Peyer's patch (tissue), 4 donors: ENCODE data around the gene ELFN1.

Experiments used
- CTCF ChIP-seq, 6 experiments: fragments of 450-650 bp in 4 of 6; fragments of 200-600 bp in 2 of 6; sonication (generic) in 1 of 6; IDR thresholded peaks; one replicate each; pipeline ENCODE4 v1.5.1; 2017 to 2019; ENCODE audit warnings: antibody characterized with exemption in 6 of 6, mild to moderate bottlenecking in 3 of 6, moderate library complexity in 1 of 6
- POLR2A ChIP-seq, 2 donors: fragments of 450-650 bp; IDR thresholded peaks; one replicate each; pipeline ENCODE4 v1.5.1; 2017; ENCODE audit warnings: antibody characterized with exemption in 2 of 2, mild to moderate bottlenecking in 2 of 2, moderate library complexity in 2 of 2

DNA sequence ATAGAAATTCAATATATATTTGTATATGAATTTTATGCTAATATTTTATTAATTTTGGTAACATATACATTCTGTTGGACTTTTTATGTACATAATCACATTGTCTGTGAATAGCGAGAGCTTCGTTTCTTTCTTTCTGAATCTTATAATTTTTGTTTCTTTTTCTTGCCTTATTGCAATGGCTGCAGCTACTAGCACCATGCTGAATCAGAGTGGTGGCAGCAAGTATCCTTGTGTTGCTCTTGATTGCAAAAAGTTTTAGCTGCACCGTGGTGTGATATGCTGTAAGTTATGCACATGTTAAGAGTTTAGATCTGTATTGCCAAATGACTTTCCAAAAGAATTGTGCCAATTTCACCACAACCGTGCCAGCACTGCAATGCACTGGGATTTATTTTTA lies 32.6 kb downstream of the ELFN1 start:
- TF ChIP-seq CTCF (IDR thresholded peaks at IDR 0.05) (no peak), POLR2A (IDR thresholded peaks at IDR 0.05) (no peak)
